GM12873 (cell line): Measurements from ENCODE around the gene HMHB1.
A peak's percentile ranks its signal among the peaks of the same experiment; 100 is the strongest.

Source experiments
- CTCF ChIP-seq: IDR thresholded peaks from 2 replicates; pipeline ENCODE4 v1.5.1; 2012; ENCODE audit warnings: low read depth, mild to moderate bottlenecking, moderate library complexity, low read length, control low read depth; ENCODE audit not compliant: insufficient read depth; ENCODE audit errors: missing control alignments

The HMHB1 gene

GRCh38 chr5:143805861-143806260 is 6.1 kb upstream of the HMHB1 start:
- TF ChIP-seq CTCF, result no peak

GRCh38 chr5:143806579-143806978 is 5.4 kb upstream of the HMHB1 start:
- TF ChIP-seq CTCF, result no peak

- TF ChIP-seq CTCF, result no peak
Measured at GRCh38 chr5:143807401-143807800, 4.6 kb upstream of the HMHB1 start.

GRCh38 chr5:143819716-143820115 is 7.8 kb downstream of the HMHB1 start:
- TF ChIP-seq CTCF, result no peak

- no peak for TF ChIP-seq CTCF
Measured at GRCh38 chr5:143820451-143820850, 8.5 kb downstream of the HMHB1 start.

- peak; percentile 96 for TF ChIP-seq CTCF
Measured at GRCh38 chr5:143824851-143825720, 13.1 kb downstream of the HMHB1 start.

- TF ChIP-seq CTCF, result no peak
Measured at GRCh38 chr5:143826951-143827444, 15.0 kb downstream of the HMHB1 start.
